Measurements from ENCODE around the gene PAF1.
A peak's percentile ranks its signal among the peaks of the same experiment; 100 is the strongest.

DNA sequence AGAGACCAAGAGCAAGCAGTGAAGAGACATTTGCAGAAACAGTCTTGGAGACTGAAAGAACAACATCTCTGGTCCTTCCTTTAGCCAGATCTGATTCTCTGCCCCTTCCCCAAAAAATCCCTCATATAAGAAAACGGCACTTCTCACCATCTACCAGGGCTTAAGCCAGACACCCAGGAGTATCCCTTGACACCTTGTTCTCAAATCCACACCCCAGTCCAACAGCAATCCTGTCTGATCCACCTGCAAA, 19.9 kb upstream of the PAF1 start:
- TF ChIP-seq TAF1 (IDR thresholded peaks at IDR 0.05; ENCODE audit: low read depth, low read length) (no peak), POLR2AphosphoS5 (IDR thresholded peaks at IDR 0.05; ENCODE audit: low read depth, low read length) (0 out of 2 replicates have a peak, but pooled peaks have one; percentile 18), POLR2A (IDR thresholded peaks at IDR 0.05; ENCODE audit: low read depth, low read length) (no peak), SPI1 (IDR thresholded peaks at IDR 0.05; ENCODE audit: low read depth, low read length) (no peak), POU2F2 (IDR thresholded peaks at IDR 0.05; ENCODE audit: low read depth, low read length) (no peak), PAX5 (IDR thresholded peaks at IDR 0.05; ENCODE audit: insufficient read depth, low read length, severe bottlenecking) (no peak)
